Natural killer cell (primary cell): ENCODE measurements around the gene F12. TPM values are rescaled to one million over a fixed set of nuclear protein-coding genes. Genes with fewer than 3 reads are reported as not detected.

Source experiments
- ATAC-seq, 3 donors: fragments of 150-1000 bp in 2 of 3; fragments of 200-7000 bp in 1 of 3; cut with Tn5 transposase; 1 replicate in 1 of 3; 2 replicates in 2 of 3; pipeline ENCODE4 v1.10.0; 2021; ENCODE audit warnings: mild to moderate bottlenecking in 2 of 3, moderate library complexity in 2 of 3
- DNase-seq, 2 donors: peaks; one replicate each; pipeline versions ENCODE4 v3.0.0 to v3.0.0-alpha.2; 2013 to 2021; ENCODE audit warnings: mixed read lengths in 1 of 2
- H3K27ac ChIP-seq: one replicate; pipeline ENCODE4 v1.5.1; 2013; ENCODE audit warnings: mild to moderate bottlenecking, low read length
- H3K27me3 ChIP-seq: one replicate; pipeline ENCODE4 v1.6.1; 2013; ENCODE audit warnings: low read length; ENCODE audit not compliant: control insufficient read depth, insufficient read depth
- H3K36me3 ChIP-seq: one replicate; pipeline ENCODE4 v1.6.1; 2013; ENCODE audit warnings: low read length; ENCODE audit not compliant: control insufficient read depth, insufficient read depth
- H3K4me1 ChIP-seq: one replicate; pipeline ENCODE4 v1.6.1; 2013; ENCODE audit warnings: low read length; ENCODE audit not compliant: control insufficient read depth, insufficient read depth
- H3K4me3 ChIP-seq: one replicate; pipeline ENCODE4 v1.5.1; 2013; ENCODE audit warnings: low read length
- H3K9me3 ChIP-seq: one replicate; pipeline ENCODE4 v1.6.1; 2013; ENCODE audit warnings: low read length; ENCODE audit not compliant: control insufficient read depth, insufficient read depth
- H3K27ac Mint-ChIP-seq, 2 donors: one replicate each; pipeline ENCODE4 v1.8.0; 2022; ENCODE audit warnings: mild to moderate bottlenecking in 2 of 2, mixed read lengths in 2 of 2, moderate library complexity in 1 of 2
- H3K27me3 Mint-ChIP-seq, 2 donors: one replicate each; pipeline ENCODE4 v1.8.0; 2022; ENCODE audit warnings: low read depth in 2 of 2, mixed read lengths in 2 of 2
- H3K36me3 Mint-ChIP-seq: one replicate; pipeline ENCODE4 v1.8.0; 2022; ENCODE audit warnings: mixed read lengths
- H3K4me1 Mint-ChIP-seq, 2 donors: one replicate each; pipeline ENCODE4 v1.8.0; 2022; ENCODE audit warnings: mixed read lengths in 2 of 2
- H3K4me3 Mint-ChIP-seq: one replicate; pipeline ENCODE4 v1.8.0; 2022; ENCODE audit warnings: mild to moderate bottlenecking, moderate library complexity, mixed read lengths
- H3K9me3 Mint-ChIP-seq, 2 donors: one replicate each; pipeline ENCODE4 v1.8.0; 2022; ENCODE audit warnings: mixed read lengths in 2 of 2
- WGBS: methylation state at CpG from one replicate; pipeline ENCODE4 v1.1.7; 2013; ENCODE audit warnings: missing lambda C conversion rate; ENCODE audit not compliant: insufficient coverage; 5-methylcytosine and 5-hydroxymethylcytosine counted together
- intact Hi-C: fragments of 100-400 bp; cut with micrococcal nuclease; formaldehyde crosslinking; loops from one replicate; pipeline ENCODE4 v1.14.2; 2022
- total RNA-seq, 4 donors: library from RNA; stranded (reverse); fragments of 120-200 nt in 1 of 4; gene quantifications; one replicate each; pipeline versions ENCODE4 v1.2.3 to v1.2.4, GENCODE V29; 2013 to 2022
- TF ChIP-seq, protein P1 (sequence below): fragments of 200-600 bp; IDR thresholded peaks from one replicate; pipeline ENCODE4 v1.8.0; 2022; ENCODE audit warnings: antibody characterized with exemption

The F12 gene
- total RNA-seq, 3 donors from 2014 or later (not counting 1 experiment from before 2014, with no cell fraction given): 0.66 to 1.7 (median 0.93) TPM

DNA sequence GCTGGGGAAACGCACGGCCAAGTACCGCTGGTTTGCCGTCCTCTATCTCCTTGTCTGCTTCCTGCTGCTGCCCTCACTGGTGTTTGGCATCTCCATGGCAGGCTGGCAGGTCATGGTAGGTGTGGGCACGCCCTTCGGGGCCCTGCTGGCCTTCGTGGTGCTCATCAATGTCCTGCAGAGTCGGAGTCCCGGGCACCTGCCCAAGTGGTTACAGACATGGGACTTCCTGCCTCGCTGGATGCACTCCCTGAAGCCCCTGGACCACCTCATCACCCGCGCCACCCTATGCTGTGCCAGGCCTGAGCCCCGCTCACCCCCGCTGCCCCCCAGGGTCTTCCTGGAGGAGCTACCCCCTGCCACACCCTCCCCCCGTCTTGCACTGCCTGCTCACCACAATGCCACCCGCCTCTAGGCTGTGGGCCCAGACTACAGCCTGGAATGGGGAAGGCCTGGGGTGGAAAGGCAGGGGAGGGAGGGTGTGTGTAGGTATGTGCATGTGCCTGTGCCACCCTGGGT lies 11.4 kb downstream of the F12 start:
- TF ChIP-seq, protein P1, sequence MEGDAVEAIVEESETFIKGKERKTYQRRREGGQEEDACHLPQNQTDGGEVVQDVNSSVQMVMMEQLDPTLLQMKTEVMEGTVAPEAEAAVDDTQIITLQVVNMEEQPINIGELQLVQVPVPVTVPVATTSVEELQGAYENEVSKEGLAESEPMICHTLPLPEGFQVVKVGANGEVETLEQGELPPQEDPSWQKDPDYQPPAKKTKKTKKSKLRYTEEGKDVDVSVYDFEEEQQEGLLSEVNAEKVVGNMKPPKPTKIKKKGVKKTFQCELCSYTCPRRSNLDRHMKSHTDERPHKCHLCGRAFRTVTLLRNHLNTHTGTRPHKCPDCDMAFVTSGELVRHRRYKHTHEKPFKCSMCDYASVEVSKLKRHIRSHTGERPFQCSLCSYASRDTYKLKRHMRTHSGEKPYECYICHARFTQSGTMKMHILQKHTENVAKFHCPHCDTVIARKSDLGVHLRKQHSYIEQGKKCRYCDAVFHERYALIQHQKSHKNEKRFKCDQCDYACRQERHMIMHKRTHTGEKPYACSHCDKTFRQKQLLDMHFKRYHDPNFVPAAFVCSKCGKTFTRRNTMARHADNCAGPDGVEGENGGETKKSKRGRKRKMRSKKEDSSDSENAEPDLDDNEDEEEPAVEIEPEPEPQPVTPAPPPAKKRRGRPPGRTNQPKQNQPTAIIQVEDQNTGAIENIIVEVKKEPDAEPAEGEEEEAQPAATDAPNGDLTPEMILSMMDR: no peak
- H3K4me3 Mint-ChIP-seq: no peak overlapping the region
- Histone ChIP-seq H3K27ac (no peak overlapping the region), H3K36me3 (no peaks in the 10 kb centered on the region), H3K27me3 (peaks cover 20% of the 10 kb centered on the region), H3K9me3 (no peaks in the 10 kb centered on the region), H3K4me1 (peaks cover 18% of the 10 kb centered on the region), H3K4me3 (no peak overlapping the region)
- no peaks in the 10 kb centered on the region for H3K9me3 Mint-ChIP-seq
- H3K36me3 Mint-ChIP-seq: no peaks in the 10 kb centered on the region
- peaks cover 3 to 6% of the 10 kb centered on the region in 2 donors for H3K4me1 Mint-ChIP-seq
- no peak for ATAC-seq
- no peak overlapping the region for H3K27ac Mint-ChIP-seq
- H3K27me3 Mint-ChIP-seq: peaks cover 10 to 13% of the 10 kb centered on the region in 2 donors
- intact Hi-C loops: no loop called here
- no peak for DNase-seq
- WGBS: 87% methylated on average over 14 of the region's 16 CpGs

DNA sequence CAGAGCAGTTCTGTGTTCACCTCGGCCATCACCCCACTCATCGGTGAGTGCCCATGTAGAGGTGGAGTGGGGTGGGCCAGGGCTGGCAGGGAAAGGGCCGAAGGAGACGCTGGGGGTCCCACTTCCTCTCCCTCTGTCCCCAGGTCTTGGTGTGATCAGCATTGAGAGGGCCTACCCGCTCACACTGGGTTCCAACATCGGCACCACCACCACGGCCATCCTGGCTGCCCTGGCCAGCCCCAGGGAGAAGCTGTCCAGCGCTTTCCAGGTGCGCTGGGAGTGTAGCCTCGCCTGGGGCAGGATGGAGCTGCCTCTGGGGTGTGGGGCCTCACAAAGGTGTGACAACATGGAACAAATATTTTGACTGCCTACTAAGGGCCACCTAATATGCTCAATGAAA lies 12.6 kb downstream of the F12 start:
- no peak for ATAC-seq
- H3K27ac Mint-ChIP-seq: no peak overlapping the region
- intact Hi-C loops: no loop called here

DNA sequence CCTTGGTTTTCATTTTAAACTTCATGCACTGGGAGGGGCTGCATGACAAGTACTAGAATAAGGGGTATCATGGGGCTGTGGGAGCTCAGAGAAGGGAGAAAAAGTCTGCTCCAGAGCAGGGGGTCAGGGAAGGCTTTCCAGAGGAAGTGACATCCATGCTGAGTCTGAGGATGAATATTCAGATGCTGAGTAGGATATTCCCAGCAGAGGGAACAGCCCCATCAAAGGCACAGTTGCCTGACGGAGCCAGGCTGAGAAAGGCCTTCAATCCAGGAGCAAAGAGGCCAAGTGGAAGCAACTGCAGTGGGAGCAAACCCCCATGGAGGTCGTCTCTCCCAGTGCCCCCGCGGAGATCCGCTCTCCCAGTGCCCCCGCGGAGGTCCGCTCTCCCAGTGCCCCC lies 13.3 kb downstream of the F12 start:
- Mint-ChIP-seq H3K4me3 (no peak overlapping the region), H3K9me3 (no peaks in the 10 kb centered on the region), H3K4me1 (peaks cover 5% of the 10 kb centered on the region in 2 donors), H3K36me3 (no peaks in the 10 kb centered on the region), H3K27me3 (peaks cover 0 to under 1% of the 10 kb centered on the region in 2 donors), H3K27ac (no peak overlapping the region)
- ATAC-seq: no peak
- no peak overlapping the region for H3K4me3 ChIP-seq
- no peaks in the 10 kb centered on the region for H3K36me3 ChIP-seq
- TF ChIP-seq, protein P1: no peak
- no peaks in the 10 kb centered on the region for H3K9me3 ChIP-seq
- no peak overlapping the region for H3K27ac ChIP-seq
- H3K4me1 ChIP-seq: peaks cover 11% of the 10 kb centered on the region
- DNase-seq: no peak
- peaks cover 6% of the 10 kb centered on the region for H3K27me3 ChIP-seq
- 85% methylated on average over 5 of the region's 8 CpGs for WGBS
- intact Hi-C loops: no loop called here

More for the DNA sequence above, 12.6 kb downstream of the F12 start:
- no peak overlapping the region for H3K4me3 Mint-ChIP-seq
- no peak for DNase-seq
- 93% methylated on average over 10 of the region's 10 CpGs for WGBS
- Histone ChIP-seq H3K4me1 (peaks cover 9% of the 10 kb centered on the region), H3K4me3 (no peak overlapping the region), H3K36me3 (no peaks in the 10 kb centered on the region), H3K9me3 (no peaks in the 10 kb centered on the region), H3K27ac (no peak overlapping the region), H3K27me3 (peaks cover 9% of the 10 kb centered on the region)
- no peaks in the 10 kb centered on the region for H3K36me3 Mint-ChIP-seq
- no peaks in the 10 kb centered on the region for H3K9me3 Mint-ChIP-seq
- H3K27me3 Mint-ChIP-seq: peaks cover 5 to 7% of the 10 kb centered on the region in 2 donors
- TF ChIP-seq, protein P1: no peak
- no peaks in the 10 kb centered on the region for H3K4me1 Mint-ChIP-seq

DNA sequence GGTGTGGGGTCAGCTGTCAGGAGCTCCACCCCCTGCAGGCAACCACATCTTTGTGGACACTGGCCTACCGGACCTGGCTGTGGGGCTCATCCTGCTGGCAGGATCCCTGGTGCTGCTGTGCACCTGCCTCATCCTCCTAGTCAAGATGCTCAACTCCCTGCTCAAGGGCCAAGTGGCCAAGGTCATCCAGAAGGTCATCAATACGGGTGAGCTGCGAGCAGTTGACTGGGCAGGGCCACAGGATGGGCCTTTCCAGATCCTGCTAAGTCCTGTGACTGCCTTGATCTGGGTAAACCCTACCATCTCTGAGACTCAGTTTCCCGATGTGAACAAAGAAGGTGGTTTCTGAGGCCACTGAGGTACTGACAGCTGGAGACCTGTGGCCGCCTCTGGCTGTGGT lies 15.4 kb downstream of the F12 start:
- Histone ChIP-seq H3K27me3 (no peaks in the 10 kb centered on the region), H3K27ac (no peak overlapping the region), H3K36me3 (no peaks in the 10 kb centered on the region), H3K4me3 (no peak overlapping the region), H3K9me3 (no peaks in the 10 kb centered on the region), H3K4me1 (peaks cover 32% of the 10 kb centered on the region)
- intact Hi-C loops: loop anchor here (5.0 kb wide), 1 partner anchor 37 kb away; the partner anchor contains the start of gene RGS14
- TF ChIP-seq, protein P1: no peak
- Mint-ChIP-seq H3K9me3 (no peaks in the 10 kb centered on the region), H3K4me3 (no peak overlapping the region), H3K4me1 (peaks cover 23 to 26% of the 10 kb centered on the region in 2 donors), H3K27me3 (peaks cover 0 to 2% of the 10 kb centered on the region in 2 donors), H3K27ac (no peak overlapping the region), H3K36me3 (no peaks in the 10 kb centered on the region)
- no peak for ATAC-seq
- no peak for DNase-seq
- 93% methylated on average over 5 of the region's 5 CpGs for WGBS
